Karpas-422 (cell line): ENCODE results near the gene SLC25A21. TPM values are rescaled to one million over a fixed set of nuclear protein-coding genes. Genes with fewer than 3 reads are reported as not detected.

Experiments
- DNase-seq: peaks from one replicate; pipeline ENCODE4 v3.0.0-alpha.2; 2015
- H2AFZ ChIP-seq: fragments of 200-600 bp; sonication (generic); 2 replicates; pipeline ENCODE4 v1.6.1; 2014; ENCODE audit warnings: antibody characterized with exemption, low read length, mixed read lengths
- H3K27ac ChIP-seq: fragments of 200-600 bp; sonication (generic); 2 replicates; pipeline ENCODE4 v1.5.1; 2014; ENCODE audit warnings: mild to moderate bottlenecking, low read length, moderate library complexity
- H3K27me3 ChIP-seq: fragments of 200-600 bp; sonication (generic); 2 replicates; pipeline ENCODE4 v1.6.1; 2014; ENCODE audit warnings: low read length, mixed read lengths
- H3K36me3 ChIP-seq: fragments of 200-600 bp; sonication (generic); 2 replicates; pipeline ENCODE4 v1.6.1; 2014; ENCODE audit warnings: low read length, mixed read lengths; ENCODE audit not compliant: insufficient read depth
- H3K4me1 ChIP-seq: fragments of 200-600 bp; sonication (generic); 2 replicates; pipeline ENCODE4 v1.6.1; 2014; ENCODE audit warnings: mild to moderate bottlenecking, low read length, mixed read lengths
- H3K4me2 ChIP-seq: fragments of 200-600 bp; sonication (generic); 2 replicates; pipeline ENCODE4 v1.6.1; 2014; ENCODE audit warnings: low read length, low read depth, mild to moderate bottlenecking; ENCODE audit not compliant: poor library complexity, severe bottlenecking
- H3K4me3 ChIP-seq: fragments of 200-600 bp; sonication (generic); 2 replicates; pipeline ENCODE4 v1.5.1; 2014; ENCODE audit warnings: mild to moderate bottlenecking, antibody characterized with exemption, low read length, mixed read lengths
- H3K79me2 ChIP-seq: fragments of 200-600 bp; sonication (generic); 2 replicates; pipeline ENCODE4 v1.6.1; 2014; ENCODE audit warnings: mild to moderate bottlenecking, low read length, mixed read lengths
- H3K9ac ChIP-seq: fragments of 200-600 bp; sonication (generic); 2 replicates; pipeline ENCODE4 v1.6.0; 2014; ENCODE audit warnings: low read length
- H3K9me2 ChIP-seq: fragments of 200-600 bp; sonication (generic), shearing (Covaris generic); replicated peaks from 2 replicates; pipeline ENCODE4 v1.6.0; 2014; ENCODE audit warnings: mild to moderate bottlenecking, low read length, moderate library complexity; ENCODE audit not compliant: insufficient read depth
- H3K9me3 ChIP-seq: fragments of 300-700, 200-600 bp; sonication (generic); 2 replicates; pipeline ENCODE4 v1.6.1; 2014; ENCODE audit warnings: low read length, mixed read lengths
- H4K20me1 ChIP-seq: fragments of 200-600 bp; sonication (generic); 2 replicates; pipeline ENCODE4 v1.6.1; 2014; ENCODE audit warnings: mild to moderate bottlenecking, antibody characterized with exemption, low read length, low read depth; ENCODE audit not compliant: insufficient read depth
- total RNA-seq: library from RNA; depleted of rRNA; stranded (reverse); fragments of >200 nt; shearing (Covaris generic); gene quantifications from 2 replicates; pipeline ENCODE4 v1.2.3, GENCODE V29; 2014; ENCODE audit warnings: low replicate concordance

SLC25A21 gene
- total RNA-seq, 1 experiment from 2014 or later: 1.5 TPM

- DNase-seq: no peak
- no peak overlapping the region for H3K27ac ChIP-seq
- H4K20me1 ChIP-seq: no peaks in the 10 kb centered on the region
- H3K27me3 ChIP-seq: no peaks in the 10 kb centered on the region
- no peaks in the 10 kb centered on the region for H3K79me2 ChIP-seq
- peaks cover 42% of the 10 kb centered on the region for H3K4me1 ChIP-seq
- no peaks in the 10 kb centered on the region for H3K36me3 ChIP-seq
- no peaks in the 10 kb centered on the region for H3K9me3 ChIP-seq
- no peak overlapping the region for H3K9ac ChIP-seq
- H3K4me2 ChIP-seq: peak overlapping the region; percentile 8
- H3K4me3 ChIP-seq: no peak overlapping the region
- H2AFZ ChIP-seq: peak overlapping the region; percentile 8; the same call in 1 of the 2 replicates
- no peaks in the 10 kb centered on the region for H3K9me2 ChIP-seq
Observed at GRCh38 chr14:36675581-36675980, 496.8 kb downstream of the SLC25A21 start.

- H3K27ac ChIP-seq: no peak overlapping the region
- H3K9me3 ChIP-seq: no peaks in the 10 kb centered on the region
- no peaks in the 10 kb centered on the region for H3K79me2 ChIP-seq
- no peaks in the 10 kb centered on the region for H3K27me3 ChIP-seq
- no peaks in the 10 kb centered on the region for H4K20me1 ChIP-seq
- H3K4me1 ChIP-seq: peaks cover 35% of the 10 kb centered on the region
- H3K36me3 ChIP-seq: no peaks in the 10 kb centered on the region
- no peak overlapping the region for H3K4me2 ChIP-seq
- no peak overlapping the region for H3K9ac ChIP-seq
- H3K4me3 ChIP-seq: no peak overlapping the region
- no peak overlapping the region for H2AFZ ChIP-seq
- no peak for DNase-seq
- H3K9me2 ChIP-seq: no peaks in the 10 kb centered on the region
Observed at GRCh38 chr14:36674659-36675058, 497.7 kb downstream of the SLC25A21 start.

GRCh38 chr14:36672095-36672494, 500.3 kb downstream of the SLC25A21 start:
- peaks cover 20% of the 10 kb centered on the region for H3K4me1 ChIP-seq
- no peak overlapping the region for H2AFZ ChIP-seq
- H3K27ac ChIP-seq: no peak overlapping the region
- H3K9ac ChIP-seq: no peak overlapping the region
- H3K4me3 ChIP-seq: no peak overlapping the region
- no peaks in the 10 kb centered on the region for H4K20me1 ChIP-seq
- no peaks in the 10 kb centered on the region for H3K79me2 ChIP-seq
- H3K9me2 ChIP-seq: no peaks in the 10 kb centered on the region
- no peak overlapping the region for H3K4me2 ChIP-seq
- H3K9me3 ChIP-seq: no peaks in the 10 kb centered on the region
- no peaks in the 10 kb centered on the region for H3K27me3 ChIP-seq
- no peaks in the 10 kb centered on the region for H3K36me3 ChIP-seq
- no peak for DNase-seq

- Histone ChIP-seq H3K9me2 (no peaks in the 10 kb centered on the region), H3K9ac (no peak overlapping the region), H3K4me2 (no peak overlapping the region), H3K27ac (no peak overlapping the region), H3K4me3 (no peak overlapping the region), H3K27me3 (no peaks in the 10 kb centered on the region), H4K20me1 (no peaks in the 10 kb centered on the region), H3K9me3 (no peaks in the 10 kb centered on the region), H2AFZ (no peak overlapping the region), H3K79me2 (no peaks in the 10 kb centered on the region), H3K4me1 (peaks cover 20% of the 10 kb centered on the region), H3K36me3 (no peaks in the 10 kb centered on the region)
- no peak for DNase-seq
Observed at GRCh38 chr14:36671149-36671548, 501.3 kb downstream of the SLC25A21 start.

- no peak overlapping the region for H3K9ac ChIP-seq
- no peak overlapping the region for H2AFZ ChIP-seq
- no peaks in the 10 kb centered on the region for H3K4me1 ChIP-seq
- H3K4me2 ChIP-seq: no peak overlapping the region
- no peaks in the 10 kb centered on the region for H3K9me3 ChIP-seq
- H3K27ac ChIP-seq: no peak overlapping the region
- no peak overlapping the region for H3K4me3 ChIP-seq
- no peak for DNase-seq
- H3K79me2 ChIP-seq: no peaks in the 10 kb centered on the region
- no peaks in the 10 kb centered on the region for H3K9me2 ChIP-seq
- H3K36me3 ChIP-seq: no peaks in the 10 kb centered on the region
- H4K20me1 ChIP-seq: no peaks in the 10 kb centered on the region
- no peaks in the 10 kb centered on the region for H3K27me3 ChIP-seq
Observed at GRCh38 chr14:36667679-36668078, 504.7 kb downstream of the SLC25A21 start.

- Histone ChIP-seq H3K36me3 (no peaks in the 10 kb centered on the region), H3K27ac (no peak overlapping the region), H3K4me1 (no peaks in the 10 kb centered on the region), H4K20me1 (no peaks in the 10 kb centered on the region), H3K9me2 (no peaks in the 10 kb centered on the region), H2AFZ (no peak overlapping the region), H3K9me3 (no peaks in the 10 kb centered on the region), H3K4me2 (no peak overlapping the region), H3K79me2 (no peaks in the 10 kb centered on the region), H3K27me3 (no peaks in the 10 kb centered on the region), H3K9ac (no peak overlapping the region), H3K4me3 (no peak overlapping the region)
- DNase-seq: no peak
Observed at GRCh38 chr14:36666416-36667206, 505.8 kb downstream of the SLC25A21 start.

- Histone ChIP-seq H3K79me2 (no peaks in the 10 kb centered on the region), H3K27ac (no peak overlapping the region), H3K4me2 (no peak overlapping the region), H3K4me3 (no peak overlapping the region), H2AFZ (no peak overlapping the region), H4K20me1 (no peaks in the 10 kb centered on the region), H3K27me3 (no peaks in the 10 kb centered on the region), H3K4me1 (no peaks in the 10 kb centered on the region), H3K9ac (no peak overlapping the region), H3K9me2 (no peaks in the 10 kb centered on the region), H3K36me3 (no peaks in the 10 kb centered on the region), H3K9me3 (no peaks in the 10 kb centered on the region)
- no peak for DNase-seq
Observed at GRCh38 chr14:36665887-36666415, 506.5 kb downstream of the SLC25A21 start.

GRCh38 chr14:36664322-36665193, 507.8 kb downstream of the SLC25A21 start:
- H3K9me2 ChIP-seq: no peaks in the 10 kb centered on the region
- no peaks in the 10 kb centered on the region for H3K79me2 ChIP-seq
- H3K4me1 ChIP-seq: peaks cover 10% of the 10 kb centered on the region
- H3K4me3 ChIP-seq: no peak overlapping the region
- DNase-seq: no peak
- H4K20me1 ChIP-seq: no peaks in the 10 kb centered on the region
- no peak overlapping the region for H3K27ac ChIP-seq
- H3K36me3 ChIP-seq: no peaks in the 10 kb centered on the region
- H3K4me2 ChIP-seq: no peak overlapping the region
- no peaks in the 10 kb centered on the region for H3K27me3 ChIP-seq
- H3K9ac ChIP-seq: no peak overlapping the region
- H3K9me3 ChIP-seq: no peaks in the 10 kb centered on the region
- H2AFZ ChIP-seq: no peak overlapping the region
